ENCODE data around the gene AP5Z1.

DNA sequence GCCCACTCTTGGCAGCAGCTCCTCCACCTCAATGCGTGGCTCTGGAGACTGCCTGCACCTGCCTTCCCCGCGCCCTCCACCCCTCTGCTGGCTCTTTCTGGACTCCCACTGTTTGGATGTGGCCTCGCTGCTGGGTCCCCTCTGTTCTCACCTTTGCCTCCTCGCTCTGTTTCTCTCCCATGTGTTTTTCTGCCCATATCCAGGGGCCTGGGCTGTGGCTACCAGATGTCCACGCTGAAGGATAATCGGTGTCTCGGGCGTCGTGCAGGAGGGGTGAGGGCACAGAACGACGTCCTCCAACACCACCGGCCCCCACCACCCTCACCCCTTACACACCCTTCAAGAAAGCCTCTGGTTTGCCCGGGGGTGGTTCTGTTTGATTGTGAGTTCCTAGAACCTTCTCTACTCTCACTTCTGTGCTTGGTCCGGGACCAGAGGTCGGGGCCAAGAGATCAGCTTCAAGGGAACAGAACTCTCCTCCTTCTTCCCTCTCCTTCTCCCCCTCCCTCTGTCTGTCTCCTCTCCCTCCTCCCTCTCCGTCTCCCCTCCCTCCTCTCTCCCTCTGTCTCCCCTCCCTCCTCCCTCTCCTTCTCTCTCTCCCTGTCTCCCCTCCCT lies 31.7 kb downstream of the AP5Z1 start:
- TF ChIP-seq CTCF (IDR thresholded peaks at IDR 0.05) (no peak), EZH2 (IDR thresholded peaks at IDR 0.05; ENCODE audit: borderline replicate concordance, insufficient read depth, low read depth, low read length, poor library complexity, severe bottlenecking) (no peak)

Measured in B cell (primary cell).